Fibroblast of gingiva (primary cell): ENCODE results near the gene SRP14.

ENCODE experiments used
- DNase-seq: peaks from one replicate; pipeline ENCODE4 v3.0.0-alpha.2; 2011; ENCODE audit warnings: low read depth

SRP14 gene

GRCh38 chr15:40067921-40068624, 29.1 kb upstream of the SRP14 start:
- DNase-seq, result no peak

GRCh38 chr15:40066589-40066988, 27.6 kb upstream of the SRP14 start:
- no peak for DNase-seq

GRCh38 chr15:40065166-40065565, 26.2 kb upstream of the SRP14 start:
- no peak for DNase-seq

DNA sequence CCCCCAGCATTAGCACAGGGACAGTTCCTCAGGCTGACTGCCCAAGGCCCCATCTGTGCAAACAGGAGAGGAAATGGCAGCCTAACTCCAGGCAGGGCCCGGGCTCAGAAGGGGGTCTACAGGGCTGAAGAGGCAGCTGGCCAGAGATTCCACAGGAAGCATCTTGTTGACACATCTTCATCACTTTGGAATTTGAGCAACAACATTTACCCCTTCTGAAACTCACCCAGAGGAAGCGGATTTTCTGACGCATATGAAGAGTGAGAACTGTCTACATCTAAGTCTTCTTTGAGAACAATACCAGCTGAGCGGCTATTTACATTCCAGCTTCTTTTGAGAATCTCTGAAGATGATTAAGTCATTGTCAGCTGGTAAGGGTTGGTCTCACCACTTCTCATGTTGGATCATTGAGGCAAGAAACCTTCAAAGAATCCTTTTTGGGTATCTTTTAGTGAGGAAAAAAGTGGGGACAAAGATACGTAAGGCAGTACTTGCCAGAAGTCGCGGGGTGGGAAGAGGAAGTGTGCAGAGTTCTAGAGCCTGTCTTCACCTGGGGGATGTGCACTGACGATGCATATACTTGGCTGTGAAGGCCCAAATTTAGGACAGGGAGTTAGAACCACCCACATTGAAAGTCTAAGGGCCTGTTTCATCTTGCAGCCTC, 25.4 kb upstream of the SRP14 start:
- DNase-seq, result no peak

GRCh38 chr15:40063563-40064011, 24.6 kb upstream of the SRP14 start:
- no peak for DNase-seq

- no peak for DNase-seq
Measured at GRCh38 chr15:40062816-40063562, 24.0 kb upstream of the SRP14 start.

DNA sequence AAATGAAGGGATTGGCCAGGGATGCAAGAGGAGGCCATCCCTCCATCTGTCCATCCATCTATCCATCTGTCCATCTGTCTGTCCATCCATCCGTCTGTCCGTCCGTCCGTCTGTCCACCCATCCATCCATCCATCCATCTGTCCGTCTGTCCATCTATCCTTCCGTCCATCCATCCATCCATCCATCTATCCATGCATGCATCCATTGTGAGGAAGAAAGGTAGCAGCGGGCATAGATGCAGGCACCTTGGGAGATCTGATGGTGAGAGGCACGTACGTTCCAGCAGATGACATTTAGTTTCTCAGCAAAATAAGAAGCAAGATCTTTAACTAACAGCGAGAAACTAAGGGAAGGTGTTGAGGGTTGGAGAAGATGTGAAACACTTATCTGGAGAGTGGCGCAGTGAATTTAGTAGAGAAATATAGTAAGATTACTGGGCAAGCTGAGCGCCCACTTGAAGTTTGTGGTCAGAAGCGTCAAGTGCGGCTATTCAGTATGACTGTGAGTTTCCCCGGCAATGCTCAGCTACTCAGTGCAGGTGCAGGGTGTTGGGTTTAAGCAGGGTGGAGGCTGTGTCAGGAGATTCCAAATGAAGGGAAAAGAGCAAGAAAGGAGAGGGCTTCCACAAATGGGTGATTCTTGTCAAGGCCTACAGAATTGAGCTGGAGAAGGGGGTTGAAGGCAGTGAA, 22.4 kb upstream of the SRP14 start:
- no peak for DNase-seq

GRCh38 chr15:40060236-40060961, 21.4 kb upstream of the SRP14 start:
- DNase-seq, result no peak

GRCh38 chr15:40059821-40060220, 20.8 kb upstream of the SRP14 start:
- DNase-seq, result no peak

DNA sequence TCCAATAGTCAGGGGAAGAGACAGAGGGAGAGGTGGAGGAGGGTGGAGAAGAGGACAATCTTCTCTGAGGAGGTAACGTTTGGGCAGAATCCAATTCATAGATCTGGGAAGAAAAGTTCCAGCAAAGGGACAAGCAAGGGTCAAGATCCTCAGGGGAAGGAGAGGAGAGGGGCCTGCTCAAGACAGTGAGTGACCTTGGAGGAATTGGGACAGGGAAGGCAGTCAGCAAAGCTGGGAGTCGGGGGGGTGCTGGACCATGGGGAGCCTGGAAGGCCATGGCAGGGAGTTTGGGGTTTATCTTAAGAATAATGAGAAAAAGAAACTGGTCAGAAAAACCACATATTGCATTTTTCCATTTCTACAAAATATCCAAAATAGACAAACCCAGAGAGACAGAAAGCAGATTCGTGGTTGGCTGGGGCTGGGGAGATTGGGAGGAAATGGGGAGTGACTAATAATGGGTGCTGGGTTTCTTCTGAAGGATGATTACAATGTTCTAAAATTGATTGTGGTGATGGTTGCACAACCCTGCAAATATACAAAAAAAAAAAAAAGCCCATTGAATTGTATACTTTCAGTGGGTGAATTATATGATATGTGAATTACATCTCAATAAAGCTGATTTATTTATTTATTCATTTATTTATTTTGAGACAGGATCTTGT, 19.6 kb upstream of the SRP14 start:
- DNase-seq, result peak; percentile 49

GRCh38 chr15:40055576-40056293, 16.8 kb upstream of the SRP14 start:
- no peak for DNase-seq

DNA sequence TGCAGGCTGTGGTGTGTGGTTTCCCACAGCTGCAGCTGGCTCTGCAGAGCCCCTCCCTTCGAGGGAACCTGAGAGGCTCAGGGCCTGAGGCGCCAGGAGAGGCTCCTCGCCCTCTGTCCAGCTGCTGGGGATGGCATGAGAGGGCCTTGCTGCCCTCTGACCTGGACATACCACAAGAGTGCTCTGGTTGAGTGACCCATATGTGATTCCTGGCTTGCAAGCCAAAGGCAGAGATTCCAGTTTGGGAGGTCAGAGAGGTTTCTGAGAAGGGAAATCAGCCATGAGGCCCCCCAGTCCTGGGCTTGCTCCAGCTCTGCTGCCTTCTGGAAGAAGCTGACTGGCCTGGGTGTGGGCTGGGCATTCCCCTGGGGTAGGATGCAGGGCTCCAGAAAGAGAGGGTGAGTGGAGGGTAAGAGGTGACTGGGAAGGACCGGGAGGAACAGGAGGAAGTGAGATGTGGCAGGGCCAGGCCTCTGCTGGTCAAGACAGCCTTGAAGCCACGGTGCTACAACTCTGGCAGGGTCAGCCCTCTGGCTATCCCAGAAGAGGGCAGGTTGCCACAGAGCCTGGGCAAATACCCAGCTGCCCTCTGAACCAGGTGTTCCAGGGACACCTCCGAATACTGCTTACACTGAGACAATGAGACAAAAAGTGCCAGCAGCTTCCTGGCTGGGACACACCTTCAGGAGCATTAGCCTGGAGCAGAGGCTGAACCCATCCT, 16.0 kb upstream of the SRP14 start:
- peak; percentile 73 for DNase-seq

DNA sequence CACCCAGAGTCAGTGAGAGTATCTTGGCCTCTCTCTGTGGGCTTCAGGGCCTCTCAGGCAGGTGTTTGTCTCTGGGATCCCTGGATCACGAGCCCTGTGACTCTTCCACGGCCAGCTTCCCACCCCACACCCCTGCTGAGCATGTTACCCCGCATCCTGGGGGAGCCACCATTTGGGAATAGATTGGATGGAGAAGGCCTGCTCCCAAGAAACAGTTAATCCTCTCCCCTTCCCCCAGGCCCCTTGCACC, 15.5 kb upstream of the SRP14 start:
- DNase-seq, result no peak

DNA sequence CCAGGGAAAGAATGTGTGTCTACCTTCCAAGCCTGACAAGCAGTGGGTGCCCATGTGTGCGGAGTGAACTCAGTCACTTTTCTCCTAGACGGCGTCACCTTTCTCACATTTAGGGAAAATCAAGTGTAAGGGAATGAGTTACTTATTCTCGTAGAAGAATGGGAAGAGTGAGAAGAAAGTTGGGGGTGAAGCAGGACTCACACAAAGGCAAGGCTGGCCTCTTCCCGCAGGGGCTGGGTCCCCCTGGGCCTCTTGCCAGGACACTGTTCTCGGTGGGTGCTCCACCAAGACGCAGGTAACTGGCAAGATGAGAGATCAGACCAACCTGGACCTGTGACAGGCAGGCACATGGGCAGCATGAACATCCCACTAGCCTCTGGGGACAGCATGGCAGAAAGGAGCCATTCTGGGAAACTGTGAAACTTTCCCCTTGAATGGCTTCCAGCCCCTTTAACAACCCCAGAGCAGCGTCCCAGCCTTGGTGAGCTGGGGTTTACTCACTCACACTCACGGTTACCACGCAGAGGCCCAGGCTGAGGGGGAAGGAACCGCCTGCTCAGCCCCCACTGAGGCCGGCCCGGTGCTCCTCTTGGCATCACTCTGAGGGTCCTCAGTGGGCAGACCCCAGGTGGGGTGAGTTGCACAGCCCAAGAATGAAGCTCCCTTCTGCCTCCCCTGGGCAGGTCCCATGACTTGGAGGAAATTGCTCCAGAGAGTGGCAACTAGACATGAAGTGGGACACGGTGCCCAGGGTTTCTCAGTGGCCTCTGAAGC, 15.0 kb upstream of the SRP14 start:
- no peak for DNase-seq

DNA sequence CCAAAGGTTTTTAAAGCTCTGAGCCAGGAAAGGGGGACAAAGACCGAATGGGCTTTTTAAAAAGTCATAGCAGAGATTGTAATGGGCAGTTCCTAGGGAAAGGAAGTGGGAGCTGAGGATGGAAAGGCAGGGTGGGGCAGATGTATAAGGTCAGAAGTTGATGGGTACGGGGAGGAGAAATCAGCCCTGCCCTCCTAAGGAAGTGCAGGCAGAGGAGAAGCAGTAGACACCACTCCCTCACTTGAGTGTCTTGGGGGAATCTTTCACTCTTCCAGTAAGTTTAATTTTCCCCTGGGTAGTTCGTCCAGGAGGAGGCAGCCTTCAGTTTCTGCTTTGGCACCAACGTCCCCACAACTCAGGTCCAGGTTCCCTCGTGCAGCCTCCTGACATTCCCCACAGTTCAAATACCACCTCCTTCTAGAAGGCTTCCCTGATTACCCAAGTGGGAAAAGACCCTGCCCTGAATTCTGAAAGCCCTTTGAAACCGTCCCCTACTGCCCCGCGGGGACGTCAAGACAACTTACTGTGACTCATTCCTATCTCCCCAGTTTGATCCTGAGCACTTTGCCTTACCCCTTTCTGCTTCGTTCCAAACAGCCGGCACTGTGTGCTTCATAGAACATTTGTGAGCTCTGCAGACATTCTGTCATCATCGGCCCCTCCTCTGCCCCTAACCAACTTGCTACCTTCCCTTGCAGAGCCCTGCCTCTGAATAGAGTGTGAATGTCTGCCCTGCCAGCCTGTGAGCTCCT, 14.3 kb upstream of the SRP14 start:
- no peak for DNase-seq

GRCh38 chr15:40052604-40053003, 13.6 kb upstream of the SRP14 start:
- DNase-seq, result no peak

DNA sequence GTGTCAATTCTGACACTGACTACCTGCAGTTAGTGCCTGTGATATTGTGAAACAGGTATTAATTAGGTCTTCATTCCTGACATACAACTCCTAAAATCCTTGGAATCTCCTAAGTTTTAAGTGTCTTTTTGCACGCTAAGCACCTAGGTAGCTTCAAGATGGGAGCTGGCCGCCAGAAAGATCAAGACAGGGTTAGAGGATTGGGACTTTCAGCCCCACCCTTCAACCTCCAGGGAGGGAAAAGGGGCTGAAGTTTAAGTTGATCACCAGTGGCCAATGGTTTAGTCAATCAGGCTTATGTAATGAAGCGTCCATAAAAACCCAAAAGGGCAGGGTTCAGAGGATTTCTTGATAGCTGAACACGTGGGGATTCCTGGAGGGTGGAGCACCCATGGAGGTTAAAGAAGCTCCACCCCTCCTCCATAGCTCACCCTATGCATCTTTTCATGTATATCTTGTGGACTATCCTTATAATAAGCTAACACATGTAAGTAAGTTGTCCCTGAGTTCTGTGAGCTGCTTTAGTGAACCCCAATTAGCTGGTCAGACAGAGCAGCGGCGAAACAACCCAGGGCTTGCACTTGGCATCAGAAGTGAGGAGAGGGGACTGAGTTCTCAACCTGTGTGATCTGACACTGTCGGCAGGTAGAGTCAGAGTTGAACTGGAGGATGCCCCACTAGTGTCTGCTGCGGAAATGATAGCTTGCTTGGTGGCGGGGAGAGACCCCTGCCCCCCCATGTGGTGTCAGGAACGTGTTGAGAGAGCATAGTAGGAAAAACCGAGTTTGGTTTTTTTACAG, 12.8 kb upstream of the SRP14 start:
- no peak for DNase-seq
